Right lobe of liver (tissue), 6 donors: Measurements from ENCODE around the gene PLEKHG3. TPM values are rescaled to one million over a fixed set of nuclear protein-coding genes. Genes with fewer than 3 reads are reported as not detected.

Experiments used
- ATAC-seq, 4 donors: fragments of 200-7000 bp; cut with Tn5 transposase; one replicate each; pipeline ENCODE4 v1.9.1; 2020; ENCODE audit warnings: mild to moderate bottlenecking in 4 of 4, moderate library complexity in 4 of 4
- DNase-seq, 3 donors: peaks; one replicate each; pipeline ENCODE4 v3.0.0-alpha.2; 2020
- H3K27ac ChIP-seq, 3 donors: fragments of 200-600 bp; one replicate each; pipeline ENCODE4 v1.8.0; 2022
- H3K27me3 ChIP-seq, 2 donors: fragments of 200-600 bp; one replicate each; pipeline ENCODE4 v1.8.0; 2022
- H3K36me3 ChIP-seq, 4 donors: fragments of 200-600 bp; sonication (generic) in 1 of 4; one replicate each; pipeline versions ENCODE4 v1.5.1 to v1.8.0; 2017 to 2022; ENCODE audit warnings: control low read depth in 1 of 4
- H3K4me1 ChIP-seq, 4 donors: fragments of 200-600 bp; sonication (generic) in 1 of 4; one replicate each; pipeline versions ENCODE4 v1.5.1 to v1.8.0; 2017 to 2022; ENCODE audit warnings: control low read depth in 1 of 4
- H3K4me3 ChIP-seq, 3 donors: fragments of 200-600 bp; one replicate each; pipeline ENCODE4 v1.8.0; 2022
- H3K9me3 ChIP-seq, 4 donors: fragments of 200-600 bp; sonication (generic) in 1 of 4; one replicate each; pipeline versions ENCODE4 v1.5.1 to v1.8.0; 2017 to 2022; ENCODE audit warnings: control low read depth in 1 of 4
- CTCF ChIP-seq, 4 donors: fragments of 200-600 bp in 3 of 4; fragments of 450-650 bp in 1 of 4; IDR thresholded peaks; one replicate each; pipeline versions ENCODE4 v1.5.1 to v1.8.0; 2016 to 2022; ENCODE audit warnings: antibody characterized with exemption in 4 of 4, mild to moderate bottlenecking in 2 of 4
- POLR2A ChIP-seq: fragments of 450-650 bp; IDR thresholded peaks from one replicate; pipeline ENCODE4 v1.6.1; 2017; ENCODE audit warnings: antibody characterized with exemption, mild to moderate bottlenecking
- WGBS: methylation state at CpG from one replicate; pipeline ENCODE4 v1.1.6; 2018; ENCODE audit warnings: low coverage, low lambda C conversion rate; ENCODE audit not compliant: insufficient coverage; ENCODE audit errors: missing lambda C conversion rate; 5-methylcytosine and 5-hydroxymethylcytosine counted together
- intact Hi-C, 2 donors: fragments of 100-400 bp; cut with DNase I; formaldehyde crosslinking; loops; one replicate each; pipeline versions ENCODE4 v1.11.2 to v1.14.1; 2022
- total RNA-seq, 6 experiments: library from RNA; depleted of rRNA in 2 of 6; stranded (reverse); fragments of >200 nt in 2 of 6; fragmentation: NEBNext Ultra II Directional in 3 of 6; extraction: Animal tissue kit (Norgen Biotek cat#: 25700) in 3 of 6; gene quantifications; one replicate each; pipeline versions ENCODE4 v1.1.0 to v1.2.4, GENCODE V29; 2016 to 2023
- donor health status: DM: no; HTN: yes; CAD: no.
- donor health status: DM: no; HTN: no; CAD: no.
- donor health status: DM: no; HTN: no; CAD: no.
- donor health status: DM: no; HTN: yes; CAD: no.
- donor health status: DM: no; HTN: yes; CAD: no.

PLEKHG3 gene
- total RNA-seq, 6 experiments from 2014 or later, result 25.4 to 49.1 (median 28.0) TPM

GRCh38 chr14:64674829-64675228, 29.4 kb upstream of the PLEKHG3 start:
- TF ChIP-seq POLR2A (no peak), CTCF (IDR thresholded peaks at IDR 0.05) (no peak)
- Histone ChIP-seq H3K4me3 (no peak overlapping the region), H3K36me3 (no peaks in the 10 kb centered on the region), H3K27me3 (no peaks in the 10 kb centered on the region), H3K9me3 (no peaks in the 10 kb centered on the region), H3K27ac (no peak overlapping the region), H3K4me1 (peaks cover 0 to 12% (median 0%) of the 10 kb centered on the region in 4 donors)
- 42% methylated on average over 10 of the region's 10 CpGs for WGBS
- DNase-seq (no peak), ATAC-seq (peak; percentile 17 to 56 (median 28))
- intact Hi-C loops, result loop anchor here (5.0 kb wide), 2 partner anchors 82 to 87 kb away; no protein-coding TSS in a partner anchor

GRCh38 chr14:64675312-64675711, 28.9 kb upstream of the PLEKHG3 start:
- TF ChIP-seq POLR2A, result no peak
- TF ChIP-seq CTCF (IDR thresholded peaks at IDR 0.05), result no peak
- no peak overlapping the region for H3K4me3 ChIP-seq
- no peaks in the 10 kb centered on the region for H3K36me3 ChIP-seq
- peaks cover 0 to 12% (median 0%) of the 10 kb centered on the region in 4 donors for H3K4me1 ChIP-seq
- intact Hi-C loops, result no loop called here
- ATAC-seq (no peak), DNase-seq (no peak)
- WGBS, result 87% methylated on average over 2 of the region's 3 CpGs
- no peaks in the 10 kb centered on the region for H3K27me3 ChIP-seq
- no peak overlapping the region for H3K27ac ChIP-seq
- H3K9me3 ChIP-seq, result no peaks in the 10 kb centered on the region

GRCh38 chr14:64676410-64677008, 27.7 kb upstream of the PLEKHG3 start:
- ATAC-seq (no peak), DNase-seq (no peak)
- Histone ChIP-seq H3K4me3 (no peak overlapping the region), H3K36me3 (no peaks in the 10 kb centered on the region), H3K4me1 (peaks cover 0 to 12% (median 0%) of the 10 kb centered on the region in 4 donors), H3K27me3 (no peaks in the 10 kb centered on the region), H3K9me3 (no peaks in the 10 kb centered on the region), H3K27ac (no peak overlapping the region)
- intact Hi-C loops, result no loop called here
- no peak for TF ChIP-seq CTCF (IDR thresholded peaks at IDR 0.05)
- TF ChIP-seq POLR2A, result no peak
- 62% methylated on average over 3 of the region's 3 CpGs for WGBS

- no peaks in the 10 kb centered on the region for H3K9me3 ChIP-seq
- TF ChIP-seq CTCF (IDR thresholded peaks at IDR 0.05) (no peak), POLR2A (no peak)
- peaks cover 0 to 2% (median 0%) of the 10 kb centered on the region in 4 donors for H3K4me1 ChIP-seq
- H3K27me3 ChIP-seq, result no peaks in the 10 kb centered on the region
- no peaks in the 10 kb centered on the region for H3K36me3 ChIP-seq
- WGBS, result 68% methylated on average over 3 of the region's 10 CpGs
- ATAC-seq (no peak), DNase-seq (no peak)
- H3K27ac ChIP-seq, result no peak overlapping the region
- intact Hi-C loops, result no loop called here
- no peak overlapping the region for H3K4me3 ChIP-seq
These were observed 24.1 kb upstream of the PLEKHG3 start for GRCh38 chr14:64680013-64680713.
